ENCODE data around the gene CAPRIN2. TPM values are rescaled to one million over a fixed set of nuclear protein-coding genes. Genes with fewer than 3 reads are reported as not detected.
A peak's percentile ranks its signal among the peaks of the same experiment; 100 is the strongest.

Gene CAPRIN2
- total and polyA plus RNA-seq, 2 donors (not counting 1 experiment from before 2014, with no cell fraction given) = 10.8 to 17.2 TPM

- no peak overlapping the region for H2AFZ ChIP-seq (ENCODE audit: low read length)
- no peaks in the 10 kb centered on the region for H4K20me1 ChIP-seq (ENCODE audit: control insufficient read depth, extremely low read depth, insufficient read depth, low read length)
- no peak overlapping the region for H3K4me3 ChIP-seq (replicated peaks in 1 of 4; ENCODE audit: control extremely low read depth in 1 of 4, insufficient read depth in 1 of 4, low read depth in 3 of 4, low read length in 4 of 4)
- no peaks in the 10 kb centered on the region for H3K36me3 ChIP-seq (ENCODE audit: control insufficient read depth, insufficient read depth, low read length)
- no peak overlapping the region for H3K27ac ChIP-seq (ENCODE audit: insufficient read depth, low read length)
- TF ChIP-seq EZH2 (IDR thresholded peaks at IDR 0.05; ENCODE audit: low read length, missing control alignments) = no peak
- no peak for DNase-seq (ENCODE audit: low read depth in 2 of 2)
- no peak overlapping the region for H3K9ac ChIP-seq (ENCODE audit: insufficient read depth, low read length)
- no peak overlapping the region for H3K4me2 ChIP-seq (ENCODE audit: extremely low read depth, insufficient read depth, low read length)
- H3K79me2 ChIP-seq (ENCODE audit: control insufficient read depth, insufficient read depth, low read length) = no peaks in the 10 kb centered on the region
- H3K9me3 ChIP-seq (ENCODE audit: control insufficient read depth, insufficient read depth, low read depth, low read length) = no peaks in the 10 kb centered on the region
- H3K4me1 ChIP-seq (ENCODE audit: control insufficient read depth, extremely low read depth, insufficient read depth, low read length) = no peaks in the 10 kb centered on the region
- H3K27me3 ChIP-seq (ENCODE audit: control insufficient read depth, insufficient read depth, low read length) = no peaks in the 10 kb centered on the region
Observed at GRCh38 chr12:30707613-30708342, 47.0 kb downstream of the CAPRIN2 start.

GRCh38 chr12:30706476-30706875 is 48.3 kb downstream of the CAPRIN2 start:
- H3K79me2 ChIP-seq (ENCODE audit: control insufficient read depth, insufficient read depth, low read length) = no peaks in the 10 kb centered on the region
- DNase-seq (ENCODE audit: low read depth in 2 of 2) = no peak
- H3K4me3 ChIP-seq (replicated peaks in 1 of 4; ENCODE audit: control extremely low read depth in 1 of 4, insufficient read depth in 1 of 4, low read depth in 3 of 4, low read length in 4 of 4) = no peak overlapping the region
- H3K4me2 ChIP-seq (ENCODE audit: extremely low read depth, insufficient read depth, low read length) = no peak overlapping the region
- H3K36me3 ChIP-seq (ENCODE audit: control insufficient read depth, insufficient read depth, low read length) = no peaks in the 10 kb centered on the region
- no peaks in the 10 kb centered on the region for H3K4me1 ChIP-seq (ENCODE audit: control insufficient read depth, extremely low read depth, insufficient read depth, low read length)
- no peak overlapping the region for H2AFZ ChIP-seq (ENCODE audit: low read length)
- H3K9me3 ChIP-seq (ENCODE audit: control insufficient read depth, insufficient read depth, low read depth, low read length) = no peaks in the 10 kb centered on the region
- H4K20me1 ChIP-seq (ENCODE audit: control insufficient read depth, extremely low read depth, insufficient read depth, low read length) = no peaks in the 10 kb centered on the region
- TF ChIP-seq CTCF (conservative IDR thresholded peaks at IDR 0.05 in 1 of 2, IDR thresholded peaks at IDR 0.05 in 1 of 2; ENCODE audit: low read depth in 1 of 2, low read length in 2 of 2) = no peak
- no peak for TF ChIP-seq EZH2 (IDR thresholded peaks at IDR 0.05; ENCODE audit: low read length, missing control alignments)
- H3K27me3 ChIP-seq (ENCODE audit: control insufficient read depth, insufficient read depth, low read length) = no peaks in the 10 kb centered on the region
- H3K9ac ChIP-seq (ENCODE audit: insufficient read depth, low read length) = no peak overlapping the region
- no peak overlapping the region for H3K27ac ChIP-seq (ENCODE audit: insufficient read depth, low read length)

- Histone ChIP-seq H3K27ac (ENCODE audit: insufficient read depth, low read length) (no peak overlapping the region), H3K4me2 (ENCODE audit: extremely low read depth, insufficient read depth, low read length) (no peak overlapping the region)
Observed at GRCh38 chr12:30701056-30701455, 53.7 kb downstream of the CAPRIN2 start.

More at GRCh38 chr12:30701056-30701455, 53.7 kb downstream of the CAPRIN2 start:
- H3K9ac ChIP-seq (ENCODE audit: insufficient read depth, low read length) = no peak overlapping the region
- H3K4me1 ChIP-seq (ENCODE audit: control insufficient read depth, extremely low read depth, insufficient read depth, low read length) = no peaks in the 10 kb centered on the region
- H3K4me3 ChIP-seq (replicated peaks in 1 of 4; ENCODE audit: control extremely low read depth in 1 of 4, insufficient read depth in 1 of 4, low read depth in 3 of 4, low read length in 4 of 4) = no peak overlapping the region
- H3K9me3 ChIP-seq (ENCODE audit: control insufficient read depth, insufficient read depth, low read depth, low read length) = no peaks in the 10 kb centered on the region
- H3K27me3 ChIP-seq (ENCODE audit: control insufficient read depth, insufficient read depth, low read length) = no peaks in the 10 kb centered on the region
- H4K20me1 ChIP-seq (ENCODE audit: control insufficient read depth, extremely low read depth, insufficient read depth, low read length) = no peaks in the 10 kb centered on the region
- peak in 1 of 2 donors; percentile 55 for DNase-seq (ENCODE audit: low read depth in 2 of 2)
- TF ChIP-seq EZH2 (IDR thresholded peaks at IDR 0.05; ENCODE audit: low read length, missing control alignments) (no peak), CTCF (conservative IDR thresholded peaks at IDR 0.05 in 1 of 2, IDR thresholded peaks at IDR 0.05 in 1 of 2; ENCODE audit: low read depth in 1 of 2, low read length in 2 of 2) (no peak)
- no peaks in the 10 kb centered on the region for H3K79me2 ChIP-seq (ENCODE audit: control insufficient read depth, insufficient read depth, low read length)
- H2AFZ ChIP-seq (ENCODE audit: low read length) = no peak overlapping the region
- H3K36me3 ChIP-seq (ENCODE audit: control insufficient read depth, insufficient read depth, low read length) = no peaks in the 10 kb centered on the region
